Endothelial cell of umbilical vein (primary cell): ENCODE results near the gene STPG3.

Experiments used
- CTCF ChIP-seq, 2 donors: IDR thresholded peaks; 1 replicate in 1 of 2; 2 replicates in 1 of 2; pipeline ENCODE4 v1.5.1; 2011; ENCODE audit warnings: low read length in 2 of 2, mild to moderate bottlenecking in 2 of 2, moderate library complexity in 2 of 2, control low read depth in 1 of 2, inconsistent platforms in 1 of 2, low read depth in 1 of 2; ENCODE audit not compliant: insufficient read depth in 1 of 2; ENCODE audit errors: extremely low read depth in 1 of 2
- EZH2 ChIP-seq: IDR thresholded peaks from 2 replicates; pipeline ENCODE4 v1.6.1; 2012; ENCODE audit warnings: borderline replicate concordance, low read depth, mild to moderate bottlenecking, moderate library complexity, low read length, inconsistent platforms; ENCODE audit not compliant: severe bottlenecking
- FOS ChIP-seq: IDR thresholded peaks from 2 replicates; pipeline ENCODE4 v1.6.1; 2011; ENCODE audit warnings: mild to moderate bottlenecking, low read length, moderate library complexity, borderline replicate concordance; ENCODE audit not compliant: insufficient read depth
- JUN ChIP-seq: IDR thresholded peaks from 2 replicates; pipeline ENCODE4 v1.6.1; 2011; ENCODE audit warnings: borderline replicate concordance, low read depth; ENCODE audit not compliant: insufficient read length, insufficient read depth
- MAX ChIP-seq: IDR thresholded peaks from 2 replicates; pipeline ENCODE4 v1.6.1; 2011; ENCODE audit not compliant: insufficient read depth, insufficient read length
- POLR2A ChIP-seq: IDR thresholded peaks from 2 replicates; pipeline ENCODE4 v1.6.1; 2012; ENCODE audit warnings: low read depth, mild to moderate bottlenecking, control low read depth, low read length
- POLR2AphosphoS5 ChIP-seq: IDR thresholded peaks from 2 replicates; pipeline ENCODE4 v1.6.1; 2012; ENCODE audit warnings: low read depth, mild to moderate bottlenecking, control low read depth, low read length, moderate library complexity; ENCODE audit not compliant: insufficient read depth

GRCh38 chr9:137293094-137293481 lies 42.0 kb downstream of the STPG3 start:
- TF ChIP-seq FOS, result no peak
- no peak for TF ChIP-seq EZH2
- TF ChIP-seq CTCF (IDR thresholded peaks at IDR 0.05; ENCODE audit: extremely low read depth in 1 of 2, insufficient read depth in 1 of 2, low read depth in 1 of 2, low read length in 2 of 2), result no peak
- no peak for TF ChIP-seq POLR2AphosphoS5
- TF ChIP-seq POLR2A, result no peak
- no peak for TF ChIP-seq JUN
- TF ChIP-seq MAX, result no peak
